H7 (cell line): Measurements from ENCODE around the gene ANKRD45. TPM values are rescaled to one million over a fixed set of nuclear protein-coding genes. Genes with fewer than 3 reads are reported as not detected.
A peak's percentile ranks its signal among the peaks of the same experiment; 100 is the strongest.
"Not testable (repeated sequence)": the region's sequence is repeated elsewhere in the genome, so short reads cannot be mapped to it uniquely, and the experiment has no call there.

Experiments
- DNase-seq: peaks from one replicate; pipeline ENCODE4 v3.0.0; 2012
- H3K27me3 ChIP-seq: 2 replicates; pipeline ENCODE4 v1.6.0; 2011; ENCODE audit warnings: mild to moderate bottlenecking, low read length; ENCODE audit not compliant: control insufficient read depth, insufficient read depth
- H3K36me3 ChIP-seq: replicated peaks from 2 replicates; pipeline ENCODE4 v1.5.1; 2011; ENCODE audit warnings: low read length; ENCODE audit not compliant: control insufficient read depth, insufficient read depth
- H3K4me3 ChIP-seq: 2 replicates; pipeline ENCODE4 v1.5.1; 2011; ENCODE audit warnings: low read depth, mild to moderate bottlenecking, control low read depth, low read length, moderate library complexity; ENCODE audit not compliant: insufficient read depth
- total RNA-seq: library from RNA; depleted of rRNA; stranded (reverse); fragments of >200 nt; shearing (Covaris generic); gene quantifications from 2 replicates; pipeline ENCODE4 v1.2.3, GENCODE V29; 2014

Gene ANKRD45
- total RNA-seq, 1 experiment from 2014 or later, result 0.45 TPM

GRCh38 chr1:173628888-173629287 lies 40.8 kb downstream of the ANKRD45 start:
- Histone ChIP-seq H3K27me3 (no peaks in the 10 kb centered on the region), H3K4me3 (no peak overlapping the region), H3K36me3 (no peaks in the 10 kb centered on the region)
- no peak for DNase-seq

- Histone ChIP-seq H3K36me3 (no peaks in the 10 kb centered on the region), H3K27me3 (no peaks in the 10 kb centered on the region), H3K4me3 (no peak overlapping the region)
- DNase-seq, result no peak
These were observed 42.4 kb downstream of the ANKRD45 start for GRCh38 chr1:173627269-173627668.

- no peaks in the 10 kb centered on the region for H3K36me3 ChIP-seq
- H3K4me3 ChIP-seq, result no peak overlapping the region
- no peak for DNase-seq
- no peaks in the 10 kb centered on the region for H3K27me3 ChIP-seq
These were observed 52.8 kb downstream of the ANKRD45 start for GRCh38 chr1:173616859-173617258.

GRCh38 chr1:173613086-173613485 lies 56.6 kb downstream of the ANKRD45 start:
- H3K27me3 ChIP-seq, H3K36me3 ChIP-seq, H3K4me3 ChIP-seq, DNase-seq: not testable (repeated sequence)

- no peak for DNase-seq
- Histone ChIP-seq H3K27me3 (no peaks in the 10 kb centered on the region), H3K36me3 (no peaks in the 10 kb centered on the region), H3K4me3 (no peak overlapping the region)
These were observed 61.0 kb downstream of the ANKRD45 start for GRCh38 chr1:173608503-173609216.

- peak; percentile 8 for DNase-seq
- H3K4me3 ChIP-seq, result no peak within 1 kb of the TSS
- H3K27me3 ChIP-seq, result no peaks in the 10 kb centered on the region
- H3K36me3 ChIP-seq, result no peaks in the 10 kb centered on the region
These were observed 66.5 kb downstream of the ANKRD45 start, which contains the start of gene SLC9C2 for GRCh38 chr1:173603056-173603591. SLC9C2 (minus strand) TSS chr1:173603072; CDS start chr1:173601776, 1,296 bp downstream.

- no peaks in the 10 kb centered on the region for H3K27me3 ChIP-seq
- H3K36me3 ChIP-seq, result no peaks in the 10 kb centered on the region
- no peak for DNase-seq
- H3K4me3 ChIP-seq, result no peak overlapping the region
These were observed 68.1 kb downstream of the ANKRD45 start for GRCh38 chr1:173601588-173601987.

GRCh38 chr1:173596097-173596825 lies 73.4 kb downstream of the ANKRD45 start:
- Histone ChIP-seq H3K4me3 (no peak overlapping the region), H3K36me3 (no peaks in the 10 kb centered on the region), H3K27me3 (no peaks in the 10 kb centered on the region)
- no peak for DNase-seq

GRCh38 chr1:173591138-173591537 lies 78.5 kb downstream of the ANKRD45 start:
- H3K27me3 ChIP-seq, H3K4me3 ChIP-seq, DNase-seq, H3K36me3 ChIP-seq: not testable (repeated sequence)

- no peak for DNase-seq
- H3K27me3 ChIP-seq, result no peaks in the 10 kb centered on the region
- H3K36me3 ChIP-seq, result no peaks in the 10 kb centered on the region
- no peak overlapping the region for H3K4me3 ChIP-seq
These were observed 79.1 kb downstream of the ANKRD45 start for GRCh38 chr1:173590557-173590956.

GRCh38 chr1:173581383-173582079 lies 88.1 kb downstream of the ANKRD45 start:
- no peaks in the 10 kb centered on the region; the same call in 1 of the 2 replicates for H3K27me3 ChIP-seq
- H3K4me3 ChIP-seq, result no peak overlapping the region
- no peak for DNase-seq
- H3K36me3 ChIP-seq, result no peaks in the 10 kb centered on the region

- Histone ChIP-seq H3K36me3 (no peaks in the 10 kb centered on the region), H3K4me3 (no peak overlapping the region)
These were observed 89.0 kb downstream of the ANKRD45 start for GRCh38 chr1:173580658-173581057.

GRCh38 chr1:173580071-173580470 lies 89.6 kb downstream of the ANKRD45 start:
- Histone ChIP-seq H3K4me3 (no peak overlapping the region), H3K36me3 (no peaks in the 10 kb centered on the region), H3K27me3 (no peaks in the 10 kb centered on the region; the same call in 1 of the 2 replicates)
- DNase-seq, result no peak

More at GRCh38 chr1:173580658-173581057, 89.0 kb downstream of the ANKRD45 start:
- no peak for DNase-seq
- H3K27me3 ChIP-seq, result no peaks in the 10 kb centered on the region; the same call in 1 of the 2 replicates

- Histone ChIP-seq H3K4me3 (no peak overlapping the region), H3K27me3 (no peaks in the 10 kb centered on the region; the same call in 1 of the 2 replicates), H3K36me3 (no peaks in the 10 kb centered on the region)
- no peak for DNase-seq
These were observed 96.1 kb downstream of the ANKRD45 start for GRCh38 chr1:173573596-173573995.
